HepG2 (cell line): ENCODE data around the gene UTS2R. TPM values are rescaled to one million over a fixed set of nuclear protein-coding genes. Genes with fewer than 3 reads are reported as not detected.

Experiments used
- ESRRA ChIP-seq: sonication (generic); formaldehyde crosslinking; IDR thresholded peaks from 2 replicates; pipeline ENCODE4 v1.5.1; 2020; ENCODE audit warnings: mild to moderate bottlenecking, low read depth, missing genetic modification reagents
- GPN1 ChIP-seq: sonication (generic); formaldehyde crosslinking; IDR thresholded peaks from 2 replicates; pipeline ENCODE4 v1.5.1; 2020; ENCODE audit warnings: missing genetic modification reagents, borderline replicate concordance
- HNF1A ChIP-seq, 2 experiments: sonication (generic) in 1 of 2; formaldehyde crosslinking in 1 of 2; IDR thresholded peaks; 2 replicates each; pipeline versions ENCODE4 v1.4.0 to v1.6.1; 2016 to 2020; ENCODE audit warnings: borderline replicate concordance in 1 of 2, low read depth in 1 of 2, mild to moderate bottlenecking in 1 of 2, missing genetic modification reagents in 1 of 2
- KAT7 ChIP-seq: IDR thresholded peaks from 2 replicates; pipeline ENCODE4 v1.6.1; 2018; ENCODE audit warnings: borderline replicate concordance, missing compliant biosample characterization
- NFATC3 ChIP-seq: sonication (generic); formaldehyde crosslinking; IDR thresholded peaks from 2 replicates; pipeline ENCODE4 v1.5.1; 2020; ENCODE audit warnings: mild to moderate bottlenecking, missing genetic modification reagents
- RARA ChIP-seq: IDR thresholded peaks from 2 replicates; pipeline ENCODE4 v1.6.1; 2016; ENCODE audit warnings: missing genetic modification reagents, missing compliant biosample characterization
- SMYD3 ChIP-seq: sonication (generic); formaldehyde crosslinking; IDR thresholded peaks from 2 replicates; pipeline ENCODE4 v1.8.1; 2023; ENCODE audit warnings: mild to moderate bottlenecking, missing genetic modification reagents
- SP2 ChIP-seq: sonication (generic); formaldehyde crosslinking; IDR thresholded peaks from 2 replicates; pipeline ENCODE4 v1.5.1; 2020; ENCODE audit warnings: mild to moderate bottlenecking, missing genetic modification reagents
- TCF12 ChIP-seq, 2 experiments: fragments of 450-650 bp in 1 of 2; sonication (generic) in 1 of 2; formaldehyde crosslinking in 1 of 2; IDR thresholded peaks; 2 replicates each; pipeline versions ENCODE4 v1.6.1 to v1.8.0; 2017 to 2022; ENCODE audit warnings: antibody characterized with exemption in 1 of 2, mild to moderate bottlenecking in 1 of 2, missing genetic modification reagents in 1 of 2, moderate library complexity in 1 of 2
- ZFP1 ChIP-seq: IDR thresholded peaks from 2 replicates; pipeline ENCODE4 v1.6.1; 2016
- ZFP41 ChIP-seq: sonication (generic); formaldehyde crosslinking; IDR thresholded peaks from 2 replicates; pipeline ENCODE4 v1.4.0; 2020; ENCODE audit warnings: mild to moderate bottlenecking, missing genetic modification reagents, borderline replicate concordance
- ZNF101 ChIP-seq: sonication (generic); formaldehyde crosslinking; IDR thresholded peaks from 2 replicates; pipeline ENCODE4 v1.4.0; 2020; ENCODE audit warnings: mild to moderate bottlenecking, low read depth, missing genetic modification reagents, borderline replicate concordance
- ZNF121 ChIP-seq: sonication (generic); formaldehyde crosslinking; IDR thresholded peaks from 2 replicates; pipeline ENCODE4 v1.5.0; 2020; ENCODE audit warnings: mild to moderate bottlenecking, missing genetic modification reagents
- ZNF282 ChIP-seq: fragments of 450-650 bp; IDR thresholded peaks from 2 replicates; pipeline ENCODE4 v1.6.1; 2018; ENCODE audit not compliant: partially characterized antibody
- ZNF33A ChIP-seq: sonication (generic); formaldehyde crosslinking; IDR thresholded peaks from 2 replicates; pipeline ENCODE4 v1.5.1; 2020; ENCODE audit warnings: missing genetic modification reagents, mild to moderate bottlenecking, moderate library complexity, borderline replicate concordance
- ZNF543 ChIP-seq: sonication (generic); formaldehyde crosslinking; IDR thresholded peaks from 2 replicates; pipeline ENCODE4 v1.4.0; 2020; ENCODE audit warnings: mild to moderate bottlenecking, missing genetic modification reagents
- ZNF773 ChIP-seq: sonication (generic); formaldehyde crosslinking; IDR thresholded peaks from 2 replicates; pipeline ENCODE4 v1.4.0; 2020; ENCODE audit warnings: missing genetic modification reagents, borderline replicate concordance
- ZNF777 ChIP-seq: sonication (generic); formaldehyde crosslinking; IDR thresholded peaks from 2 replicates; pipeline ENCODE4 v1.4.0; 2020; ENCODE audit warnings: missing genetic modification reagents
- polyA plus RNA-seq, 8 experiments: library from polyadenylated mRNA; depleted of rRNA in 3 of 8; stranded (reverse) in 7 of 8; unstranded in 1 of 8; fragments of >200 nt; fragmentation: Illumina TruSeq in 4 of 8; extraction: Trizol in 4 of 8; gene quantifications; 2 replicates each; pipeline versions ENCODE4 v1.2.1 to v1.2.3, GENCODE V29; 2011 to 2016; ENCODE audit warnings: low read depth in 4 of 8, missing spikeins in 1 of 8, mixed read lengths in 1 of 8; ENCODE audit not compliant: insufficient read depth in 1 of 8
- total RNA-seq, 5 experiments: library from RNA; depleted of rRNA; stranded (reverse); fragments of >200 nt; fragmentation: Illumina TruSeq; extraction: Trizol; gene quantifications; 2 replicates each; pipeline ENCODE4 v1.2.3, GENCODE V29; 2016; ENCODE audit warnings: low read depth in 1 of 5
- TF ChIP-seq, protein P1 (sequence below): sonication (generic); formaldehyde crosslinking; IDR thresholded peaks from 2 replicates; pipeline ENCODE4 v1.8.0; 2022; ENCODE audit warnings: mild to moderate bottlenecking, missing genetic modification reagents; ENCODE audit not compliant: insufficient replicate concordance
- TF ChIP-seq, protein P2 (sequence below): sonication (generic); formaldehyde crosslinking; IDR thresholded peaks from 2 replicates; pipeline ENCODE4 v1.4.0; 2020; ENCODE audit warnings: mild to moderate bottlenecking, missing genetic modification reagents

Gene UTS2R
- total and polyA plus RNA-seq, 2 of the 13 experiments (the other 11 are each of a cell fraction or from before 2014, with no cell fraction given): 0.13 to 0.15 TPM

- TF ChIP-seq HNF1A (IDR thresholded peaks at IDR 0.05; ENCODE audit: low read depth): no peak
- no peak for TF ChIP-seq HNF1A (CRISPR knock-in tag; IDR thresholded peaks at IDR 0.05; ENCODE audit: borderline replicate concordance)
- TF ChIP-seq TCF12 (IDR thresholded peaks at IDR 0.05): no peak
- peak; percentile 89 for TF ChIP-seq TCF12 (CRISPR knock-in tag; IDR thresholded peaks at IDR 0.05)
- TF ChIP-seq ZNF121 (CRISPR knock-in tag): peak; percentile 24; the same call in 1 of the 2 replicates
- TF ChIP-seq RARA: no peak; the same call in 1 of the 2 replicates
- peak; percentile 47; the same call in 1 of the 2 replicates for TF ChIP-seq ZNF543
- no peak for TF ChIP-seq GPN1
- 0 out of 2 replicates have a peak, but pooled peaks have one; percentile 71 for TF ChIP-seq NFATC3
- no peak for TF ChIP-seq ZNF33A
- TF ChIP-seq ZNF773 (CRISPR knock-in tag): 0 out of 2 replicates have a peak, but pooled peaks have one; percentile 66
- no peak; the same call in 1 of the 2 replicates for TF ChIP-seq ZFP1 (CRISPR knock-in tag)
- peak; percentile 87 for TF ChIP-seq SMYD3 (CRISPR knock-in tag)
- TF ChIP-seq ZNF777 (CRISPR knock-in tag): peak; percentile 56; the same call in 1 of the 2 replicates
- peak; percentile 49; the same call in 1 of the 2 replicates for TF ChIP-seq ZFP41
- no peak for TF ChIP-seq ZNF282
- TF ChIP-seq KAT7 (CRISPR knock-in tag): peak; percentile 81
- TF ChIP-seq ZNF101: no peak
- peak; percentile 64; the same call in 1 of the 2 replicates for TF ChIP-seq SP2 (CRISPR knock-in tag)
- TF ChIP-seq, protein P1, sequence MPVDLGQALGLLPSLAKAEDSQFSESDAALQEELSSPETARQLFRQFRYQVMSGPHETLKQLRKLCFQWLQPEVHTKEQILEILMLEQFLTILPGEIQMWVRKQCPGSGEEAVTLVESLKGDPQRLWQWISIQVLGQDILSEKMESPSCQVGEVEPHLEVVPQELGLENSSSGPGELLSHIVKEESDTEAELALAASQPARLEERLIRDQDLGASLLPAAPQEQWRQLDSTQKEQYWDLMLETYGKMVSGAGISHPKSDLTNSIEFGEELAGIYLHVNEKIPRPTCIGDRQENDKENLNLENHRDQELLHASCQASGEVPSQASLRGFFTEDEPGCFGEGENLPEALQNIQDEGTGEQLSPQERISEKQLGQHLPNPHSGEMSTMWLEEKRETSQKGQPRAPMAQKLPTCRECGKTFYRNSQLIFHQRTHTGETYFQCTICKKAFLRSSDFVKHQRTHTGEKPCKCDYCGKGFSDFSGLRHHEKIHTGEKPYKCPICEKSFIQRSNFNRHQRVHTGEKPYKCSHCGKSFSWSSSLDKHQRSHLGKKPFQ (CRISPR knock-in tag): no peak
- no peak for TF ChIP-seq ESRRA (CRISPR knock-in tag)
- TF ChIP-seq, protein P2, sequence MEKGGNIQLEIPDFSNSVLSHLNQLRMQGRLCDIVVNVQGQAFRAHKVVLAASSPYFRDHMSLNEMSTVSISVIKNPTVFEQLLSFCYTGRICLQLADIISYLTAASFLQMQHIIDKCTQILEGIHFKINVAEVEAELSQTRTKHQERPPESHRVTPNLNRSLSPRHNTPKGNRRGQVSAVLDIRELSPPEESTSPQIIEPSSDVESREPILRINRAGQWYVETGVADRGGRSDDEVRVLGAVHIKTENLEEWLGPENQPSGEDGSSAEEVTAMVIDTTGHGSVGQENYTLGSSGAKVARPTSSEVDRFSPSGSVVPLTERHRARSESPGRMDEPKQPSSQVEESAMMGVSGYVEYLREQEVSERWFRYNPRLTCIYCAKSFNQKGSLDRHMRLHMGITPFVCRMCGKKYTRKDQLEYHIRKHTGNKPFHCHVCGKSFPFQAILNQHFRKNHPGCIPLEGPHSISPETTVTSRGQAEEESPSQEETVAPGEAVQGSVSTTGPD: no peak
Measured at GRCh38 chr17:82418001-82418986, 46.7 kb downstream of the UTS2R start, which contains the start of the genes HEXD and OGFOD3 (continued).
